Stimulated activated CD8-positive, alpha-beta memory T cell treated with anti-CD3 and anti-CD28 coated beads, Interleukin-2, amount 100 ng/mL, for 48 hours (primary cell): Measurements from ENCODE around the gene SART3.
A peak's percentile ranks its signal among the peaks of the same experiment; 100 is the strongest.

ENCODE experiments used
- DNase-seq, 2 donors: peaks; one replicate each; pipeline ENCODE4 v3.0.0-alpha.2; 2020; ENCODE audit warnings: low read depth in 2 of 2

SART3 gene

GRCh38 chr12:108519558-108519957, 41.4 kb downstream of the SART3 start:
- no peak for DNase-seq

- no peak for DNase-seq
Observed at GRCh38 chr12:108518716-108519496, 42.1 kb downstream of the SART3 start.

DNA sequence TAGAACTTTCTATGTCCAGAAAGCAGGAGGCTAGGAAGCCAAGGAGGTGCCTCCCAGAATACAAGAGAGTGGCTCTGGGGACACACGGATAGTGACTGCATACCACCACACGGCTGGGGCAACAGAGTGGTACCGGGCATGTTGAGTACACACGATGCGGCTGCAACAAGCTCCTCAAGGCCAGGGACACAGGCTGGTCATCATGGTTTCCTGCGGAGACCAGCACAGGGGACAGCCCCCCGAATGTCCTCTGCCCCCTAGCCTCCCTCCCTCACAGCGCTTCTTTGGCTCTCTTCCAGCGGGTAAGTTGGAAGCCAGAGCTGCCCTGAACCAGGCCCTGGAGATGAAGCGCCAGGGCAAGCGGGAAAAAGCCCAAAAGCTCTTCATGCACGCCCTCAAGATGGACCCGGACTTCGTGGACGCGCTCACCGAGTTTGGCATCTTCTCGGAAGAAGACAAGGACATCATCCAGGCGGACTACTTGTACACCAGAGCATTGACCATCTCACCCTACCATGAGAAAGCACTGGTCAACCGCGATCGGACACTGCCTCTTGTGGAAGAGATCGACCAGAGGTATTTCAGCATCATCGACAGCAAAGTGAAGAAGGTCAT, 42.8 kb downstream of the SART3 start:
- DNase-seq, result no peak

DNA sequence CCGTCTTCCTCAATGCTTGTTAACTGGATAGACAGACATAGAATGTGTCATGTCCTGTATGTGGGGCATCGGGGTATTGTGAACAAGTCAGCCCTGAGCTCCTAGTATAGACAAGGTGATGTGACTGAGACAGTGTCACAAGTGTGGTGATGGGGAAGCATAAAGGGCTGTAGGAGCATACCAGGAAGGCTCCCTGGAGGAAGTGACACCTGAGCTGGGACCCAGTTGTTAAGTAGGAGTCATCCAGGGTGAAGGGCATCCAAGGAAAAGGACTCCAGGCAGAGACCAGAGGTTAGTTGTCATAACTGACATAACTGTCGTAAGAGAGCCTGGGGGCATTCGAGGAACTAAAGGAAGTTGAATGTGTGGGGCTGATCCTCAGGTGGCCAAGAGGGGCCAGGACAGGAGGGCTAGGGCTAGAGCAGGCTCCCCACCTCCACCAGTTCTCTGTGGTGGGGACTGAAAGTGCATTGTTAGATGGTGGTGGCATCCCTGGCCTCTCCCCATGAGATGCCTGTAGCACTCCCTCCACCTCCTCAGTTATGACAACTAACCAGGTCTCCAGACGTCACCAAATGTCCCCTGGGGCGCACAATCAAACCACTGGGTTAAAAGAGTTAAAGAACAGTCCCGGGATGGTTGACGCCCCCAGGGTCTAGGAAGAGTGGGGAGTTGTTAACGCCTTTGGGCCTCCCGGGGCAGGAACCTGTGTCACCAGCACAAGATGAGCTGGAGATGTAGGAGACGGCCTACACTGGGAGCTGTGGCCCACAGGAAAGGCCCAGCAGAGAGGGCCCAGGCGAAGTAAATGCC, 43.5 kb downstream of the SART3 start:
- no peak for DNase-seq

DNA sequence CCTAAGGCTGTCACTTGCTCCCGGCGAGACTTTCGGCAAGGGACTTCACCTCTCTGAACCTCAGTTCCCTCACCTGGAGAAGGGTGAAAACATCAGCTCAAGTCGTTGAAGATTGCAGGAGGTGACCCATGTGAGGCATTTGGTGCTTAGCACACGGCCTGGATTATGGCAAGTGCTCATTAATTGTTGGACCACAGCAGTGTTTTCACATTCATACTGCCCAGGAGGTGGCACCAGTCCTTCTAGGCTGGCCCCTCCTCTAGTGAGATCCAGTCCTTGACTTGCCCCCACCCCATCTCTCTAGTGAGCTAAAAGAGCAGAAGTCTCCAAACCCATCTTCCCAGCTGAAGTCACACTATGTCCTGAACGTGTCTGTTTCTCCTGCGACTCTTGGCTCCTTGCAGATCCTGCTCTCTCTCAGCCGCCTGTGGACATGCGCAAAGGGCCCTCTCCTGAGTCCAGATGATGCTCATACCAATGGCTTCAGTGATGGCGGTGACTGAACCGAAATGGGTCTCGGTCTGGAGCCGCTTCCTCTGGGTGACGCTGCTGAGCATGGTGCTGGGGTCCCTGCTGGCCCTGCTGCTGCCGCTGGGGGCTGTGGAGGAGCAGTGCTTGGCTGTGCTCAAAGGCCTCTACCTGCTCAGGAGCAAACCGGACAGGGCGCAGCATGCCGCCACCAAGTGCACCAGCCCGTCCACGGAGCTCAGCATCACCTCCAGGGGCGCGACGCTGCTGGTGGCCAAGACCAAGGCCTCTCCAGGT, 44.3 kb downstream of the SART3 start:
- DNase-seq, result no peak

GRCh38 chr12:108515916-108516315, 45.1 kb downstream of the SART3 start:
- DNase-seq, result no peak

- DNase-seq, result peak; percentile 99 to 100
Observed at GRCh38 chr12:108514973-108515814, 45.8 kb downstream of the SART3 start, which contains the start of gene FICD. TSS of gene FICD (plus strand) at chr12:108515277. CDS start at chr12:108516973, 1,696 bp downstream.

- no peak for DNase-seq
Observed at GRCh38 chr12:108514468-108514972, 46.5 kb downstream of the SART3 start.

DNA sequence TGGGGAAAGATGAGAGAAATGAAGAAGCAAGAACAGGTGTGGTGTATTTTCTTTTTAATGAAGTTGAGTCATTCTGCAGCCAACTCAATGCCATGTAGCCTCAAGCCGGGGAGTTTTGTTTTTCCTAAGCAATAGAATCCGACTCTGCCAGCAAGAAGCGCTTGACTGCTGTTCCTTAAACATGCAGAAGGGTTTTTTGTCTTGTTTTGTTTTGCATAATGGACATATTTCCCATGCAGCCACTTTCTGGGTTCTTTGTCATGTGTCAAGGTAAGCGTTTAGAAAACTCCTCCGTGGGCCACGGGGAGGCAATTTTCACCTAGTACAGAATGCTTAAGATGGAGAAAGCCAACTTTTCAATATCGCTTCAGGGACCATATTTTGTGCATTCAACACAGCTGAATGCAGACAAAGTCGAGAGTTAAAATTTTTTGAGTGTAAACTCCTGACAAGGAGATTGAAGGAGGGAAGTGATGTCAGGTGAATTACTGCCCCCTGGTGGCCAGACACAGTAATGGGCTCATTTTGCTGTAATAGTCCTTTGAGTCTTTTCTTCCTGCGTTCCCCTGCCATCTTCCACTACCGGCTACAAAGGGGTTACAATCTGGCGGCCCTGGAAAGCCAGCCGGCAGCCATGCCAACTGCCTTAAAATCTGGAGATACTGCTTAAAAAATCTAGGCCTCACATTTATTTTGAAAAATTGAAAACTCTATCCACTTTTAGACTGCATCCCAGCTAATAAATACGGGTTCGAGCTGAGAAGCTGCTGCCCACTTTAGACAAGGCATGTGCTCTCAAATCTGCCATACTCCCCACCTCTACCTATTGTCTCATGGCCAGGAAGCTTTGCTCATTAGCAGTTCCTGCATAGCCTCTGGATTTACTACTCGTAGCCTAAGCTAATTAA, 49.1 kb downstream of the SART3 start:
- peak; percentile 63 to 66 for DNase-seq

DNA sequence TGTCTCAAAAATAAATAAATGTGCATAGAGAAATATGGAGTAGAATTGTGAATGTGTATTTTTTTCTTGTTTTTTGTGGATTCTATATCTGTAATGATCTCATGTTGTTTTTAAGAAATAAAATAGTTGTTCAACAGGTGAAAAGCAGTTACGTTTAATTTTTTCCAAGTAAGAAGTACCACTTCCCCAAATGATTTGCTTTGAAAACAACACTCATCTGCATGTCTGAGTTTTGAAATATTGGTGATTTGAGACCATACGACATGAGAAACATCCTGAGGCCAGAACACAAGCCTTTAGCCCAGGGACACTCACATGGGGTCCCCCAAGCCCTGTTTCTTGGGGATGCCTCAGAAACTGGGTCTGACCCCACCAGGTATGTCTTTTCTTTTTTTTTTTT, 50.1 kb downstream of the SART3 start:
- DNase-seq, result no peak

GRCh38 chr12:108509806-108510205, 51.2 kb downstream of the SART3 start:
- DNase-seq, result no peak

GRCh38 chr12:108507971-108508642, 52.9 kb downstream of the SART3 start:
- DNase-seq, result no peak

DNA sequence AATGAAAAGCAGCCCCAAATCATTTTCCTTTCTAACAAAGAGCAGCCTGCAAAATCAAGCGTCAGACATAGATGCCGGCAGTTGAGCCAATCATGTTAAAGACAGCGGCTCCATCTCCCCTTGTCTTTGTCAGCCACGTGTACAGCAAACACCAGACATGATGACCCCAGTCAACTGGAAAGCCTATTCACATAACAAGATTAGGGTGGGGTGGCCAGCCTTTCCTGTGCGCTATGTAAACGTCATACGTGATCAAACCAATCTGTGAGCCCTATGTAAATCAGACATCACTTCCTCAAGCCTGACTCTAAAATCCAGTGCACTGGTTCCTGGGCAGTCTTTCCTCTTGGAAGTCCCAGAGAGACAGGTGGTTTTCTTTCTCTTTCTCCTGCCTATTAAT, 55.8 kb downstream of the SART3 start:
- DNase-seq, result no peak

GRCh38 chr12:108502922-108503321, 58.1 kb downstream of the SART3 start:
- no peak for DNase-seq

- DNase-seq, result no peak
Observed at GRCh38 chr12:108498136-108498535, 62.8 kb downstream of the SART3 start.

DNA sequence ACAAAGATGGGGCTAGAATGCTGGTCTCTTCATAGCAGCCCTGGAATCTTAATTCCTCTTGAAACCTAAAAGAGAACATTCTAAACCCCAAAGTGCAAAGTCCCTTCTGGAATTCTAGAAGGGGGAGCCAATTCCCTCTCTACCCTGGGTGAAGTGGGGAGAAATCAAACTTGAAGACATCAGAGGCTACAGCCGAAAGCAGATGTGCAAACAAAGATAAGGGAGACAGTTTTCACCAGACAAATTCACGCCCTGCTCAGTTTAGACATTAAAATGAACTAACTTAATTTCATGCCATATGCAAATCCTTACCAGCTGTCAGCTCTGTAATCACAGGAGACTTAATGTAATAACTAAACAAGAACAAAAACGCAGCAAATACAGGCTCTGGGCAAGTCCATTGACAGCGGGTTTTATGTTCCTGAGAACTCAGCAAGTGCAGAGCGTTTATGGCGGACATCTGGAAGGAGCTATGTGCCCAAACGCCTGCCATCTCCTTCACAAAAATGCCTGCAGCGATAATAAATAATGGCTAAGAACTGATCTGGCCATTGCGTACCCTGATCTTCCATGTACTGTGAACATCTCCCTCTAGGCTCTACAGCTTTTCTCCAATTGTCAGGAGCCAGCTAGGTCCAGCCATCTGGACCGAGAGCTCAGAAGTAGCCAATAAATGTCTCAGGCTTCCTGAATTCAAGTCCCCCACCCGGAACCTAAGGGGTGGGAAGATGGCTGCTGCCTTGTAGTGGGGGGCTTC, 65.0 kb downstream of the SART3 start:
- no peak for DNase-seq

DNA sequence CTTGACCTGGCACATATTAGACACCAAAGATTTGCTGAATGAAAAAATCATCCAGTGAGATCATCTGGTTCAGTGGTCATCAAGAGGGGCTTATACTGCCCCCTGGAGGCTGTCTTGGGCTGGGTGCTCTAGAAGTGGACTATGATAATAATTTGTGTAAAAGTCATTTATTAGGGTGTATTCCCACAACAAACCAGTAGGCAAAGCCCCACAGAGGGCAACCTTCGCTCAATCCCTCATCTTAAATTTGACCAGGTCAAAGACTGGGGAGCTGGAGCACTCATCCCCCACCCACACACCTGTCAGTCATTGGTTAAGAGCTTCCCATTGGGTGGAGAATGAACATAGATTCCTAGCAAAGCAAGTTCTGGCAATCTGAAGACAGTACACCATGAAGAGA, 65.9 kb downstream of the SART3 start:
- DNase-seq, result peak in 1 of 2 donors; percentile 13

GRCh38 chr12:108491256-108491655, 69.7 kb downstream of the SART3 start:
- DNase-seq, result no peak
